Activated CD4-positive, alpha-beta memory T cell treated with anti-CD3 and anti-CD28 coated beads for 36 hours (primary cell): ENCODE measurements around the gene C12orf75. TPM values are rescaled to one million over a fixed set of nuclear protein-coding genes. Genes with fewer than 3 reads are reported as not detected.
"Not testable (repeated sequence)": the region's sequence is repeated elsewhere in the genome, so short reads cannot be mapped to it uniquely, and the experiment has no call there.

Source experiments
- CTCF ChIA-PET: fragments of 350-600 bp; sonication (Branson Sonifier 250); formaldehyde crosslinking; loops from one replicate; lab custom pipeline; 2021; ENCODE audit warnings: antibody characterized with exemption, inconsistent platforms; lab: Charles Lee
- POLR2A ChIA-PET: fragments of 350-600 bp; sonication (Branson Sonifier 250); formaldehyde crosslinking; loops from one replicate; lab custom pipeline; 2021; ENCODE audit warnings: antibody characterized with exemption; lab: Charles Lee
- DNase-seq: peaks from one replicate; pipeline ENCODE4 v3.0.0-alpha.2; 2020
- H3K27ac Mint-ChIP-seq: one replicate; pipeline ENCODE4 v1.8.0; 2021; ENCODE audit warnings: mixed read lengths
- H3K27me3 Mint-ChIP-seq: one replicate; pipeline ENCODE4 v1.8.0; 2021; ENCODE audit warnings: mixed read lengths
- H3K36me3 Mint-ChIP-seq: one replicate; pipeline ENCODE4 v1.8.0; 2021; ENCODE audit warnings: mixed read lengths
- H3K4me1 Mint-ChIP-seq: one replicate; pipeline ENCODE4 v1.8.0; 2021; ENCODE audit warnings: low read depth, mixed read lengths
- H3K4me3 Mint-ChIP-seq: one replicate; pipeline ENCODE4 v1.8.0; 2021; ENCODE audit warnings: mild to moderate bottlenecking, mixed read lengths
- H3K9me3 Mint-ChIP-seq: one replicate; pipeline ENCODE4 v1.8.0; 2021; ENCODE audit warnings: mixed read lengths
- intact Hi-C: fragments of 100-400 bp; cut with micrococcal nuclease; formaldehyde crosslinking; loops from one replicate; pipeline ENCODE4 v1.15.1; 2023
- total RNA-seq, 2 experiments: library from RNA; stranded (reverse); gene quantifications; one replicate each; pipeline ENCODE4 v1.2.3, GENCODE V29; 2021

Gene C12orf75
- total RNA-seq, 2 experiments from 2014 or later: 73.7 to 79.7 TPM

GRCh38 chr12:105330931-105331804 lies 677 bp downstream of the C12orf75 start:
- Mint-ChIP-seq H3K36me3 (no peaks in the 10 kb centered on the region), H3K9me3 (no peaks in the 10 kb centered on the region), H3K4me1 (peaks cover 38% of the 10 kb centered on the region), H3K27ac (peak overlapping the region; percentile 46), H3K4me3 (peak overlapping the region; percentile 74), H3K27me3 (no peaks in the 10 kb centered on the region)
- ChIA-PET CTCF (interaction anchor here (0.8 to 1.0 kb wide), 2 partner anchors 11 to 52 kb away, joined by 3 to 5 read pairs; no protein-coding TSS in a partner anchor), POLR2A (interaction anchor here (1.1 kb wide), 1 partner anchor 11 kb away, joined by 4 read pairs; no protein-coding TSS in a partner anchor)
- peak; percentile 53 for DNase-seq
- intact Hi-C loops: loop anchor here (1.0 to 10.0 kb wide), 7 partner anchors 26 to 1764 kb away; partner anchors contain the start of genes CRY1 and WASHC4

- intact Hi-C loops: loop anchor here (2.0 to 10.0 kb wide), 6 partner anchors 43 to 1763 kb away; partner anchors contain the start of genes CRY1 and WASHC4
- peak; percentile 61 for DNase-seq
Observed at GRCh38 chr12:105331805-105332251, 1.3 kb downstream of the C12orf75 start.

GRCh38 chr12:105332286-105332685 lies 1.8 kb downstream of the C12orf75 start:
- DNase-seq, POLR2A ChIA-PET, H3K27ac Mint-ChIP-seq, H3K9me3 Mint-ChIP-seq, H3K27me3 Mint-ChIP-seq, CTCF ChIA-PET, H3K36me3 Mint-ChIP-seq: not testable (repeated sequence)
- peak overlapping the region; percentile 74 for H3K4me3 Mint-ChIP-seq
- intact Hi-C loops: loop anchor here (5.0 to 10.0 kb wide), 3 partner anchors 50 to 1763 kb away; partner anchors contain the start of genes CRY1 and WASHC4
- peaks cover 35% of the 10 kb centered on the region for H3K4me1 Mint-ChIP-seq

More at GRCh38 chr12:105331805-105332251, 1.3 kb downstream of the C12orf75 start:
- ChIA-PET CTCF (interaction anchor here (0.8 to 1.0 kb wide), 2 partner anchors 12 to 52 kb away, joined by 3 to 5 read pairs; no protein-coding TSS in a partner anchor), POLR2A (interaction anchor here (1.1 kb wide), 1 partner anchor 11 kb away, joined by 4 read pairs; no protein-coding TSS in a partner anchor)
- Mint-ChIP-seq H3K4me1 (peaks cover 37% of the 10 kb centered on the region), H3K4me3 (peak overlapping the region; percentile 74), H3K36me3 (peaks cover 3% of the 10 kb centered on the region), H3K27ac (peak overlapping the region; percentile 46), H3K27me3 (no peaks in the 10 kb centered on the region), H3K9me3 (no peaks in the 10 kb centered on the region)

GRCh38 chr12:105332925-105333324 lies 2.4 kb downstream of the C12orf75 start:
- no peak overlapping the region for H3K27ac Mint-ChIP-seq

GRCh38 chr12:105334001-105334400 lies 3.5 kb downstream of the C12orf75 start:
- Mint-ChIP-seq H3K4me1 (peaks cover 34% of the 10 kb centered on the region), H3K4me3 (no peak overlapping the region), H3K27ac (no peak overlapping the region), H3K9me3 (no peaks in the 10 kb centered on the region), H3K36me3 (peaks cover 3% of the 10 kb centered on the region), H3K27me3 (no peaks in the 10 kb centered on the region)
- ChIA-PET CTCF (interaction anchor here (0.6 kb wide), 1 partner anchor 1040 kb away, joined by 3 read pairs; no protein-coding TSS in a partner anchor), POLR2A (no interaction called here)
- intact Hi-C loops: loop anchor here (5.0 to 10.0 kb wide), 3 partner anchors 48 to 1761 kb away; partner anchors contain the start of genes CRY1 and WASHC4
- no peak for DNase-seq

More at GRCh38 chr12:105332925-105333324, 2.4 kb downstream of the C12orf75 start:
- POLR2A ChIA-PET: no interaction called here
- Mint-ChIP-seq H3K4me3 (no peak overlapping the region), H3K9me3 (no peaks in the 10 kb centered on the region), H3K4me1 (peaks cover 36% of the 10 kb centered on the region), H3K36me3 (peaks cover 3% of the 10 kb centered on the region), H3K27me3 (no peaks in the 10 kb centered on the region)
- CTCF ChIA-PET: no interaction called here
- intact Hi-C loops: loop anchor here (5.0 to 10.0 kb wide), 3 partner anchors 49 to 1762 kb away; partner anchors contain the start of genes CRY1 and WASHC4
- no peak for DNase-seq

- Mint-ChIP-seq H3K27ac (no peak overlapping the region), H3K36me3 (peaks cover 3% of the 10 kb centered on the region), H3K9me3 (no peaks in the 10 kb centered on the region), H3K27me3 (no peaks in the 10 kb centered on the region), H3K4me3 (no peak overlapping the region), H3K4me1 (peaks cover 34% of the 10 kb centered on the region)
- no peak for DNase-seq
- POLR2A ChIA-PET: no interaction called here
- intact Hi-C loops: loop anchor here (5.0 to 10.0 kb wide), 3 partner anchors 48 to 1760 kb away; partner anchors contain the start of genes CRY1 and WASHC4
- CTCF ChIA-PET: no interaction called here
Observed at GRCh38 chr12:105334582-105334981, 4.1 kb downstream of the C12orf75 start.

- peaks cover 6% of the 10 kb centered on the region for H3K9me3 Mint-ChIP-seq
- peaks cover 9% of the 10 kb centered on the region for H3K36me3 Mint-ChIP-seq
- no peak overlapping the region for H3K4me3 Mint-ChIP-seq
- H3K4me1 Mint-ChIP-seq: peaks cover 28% of the 10 kb centered on the region
- no peak for DNase-seq
- ChIA-PET CTCF (interaction anchor here (0.7 kb wide), 1 partner anchor 43 kb away, joined by 5 read pairs; no protein-coding TSS in a partner anchor), POLR2A (no interaction called here)
- no peaks in the 10 kb centered on the region for H3K27me3 Mint-ChIP-seq
- no peak overlapping the region for H3K27ac Mint-ChIP-seq
- intact Hi-C loops: loop anchor here (10.0 kb wide), 1 partner anchor 1759 kb away; the partner anchor contains the start of gene CRY1
Observed at GRCh38 chr12:105335856-105336255, 5.4 kb downstream of the C12orf75 start.

GRCh38 chr12:105336411-105336810 lies 5.9 kb downstream of the C12orf75 start:
- POLR2A ChIA-PET: no interaction called here
- H3K9me3 Mint-ChIP-seq: peaks cover 9% of the 10 kb centered on the region

GRCh38 chr12:105337391-105337790 lies 6.9 kb downstream of the C12orf75 start:
- Mint-ChIP-seq H3K27me3 (no peaks in the 10 kb centered on the region), H3K27ac (no peak overlapping the region), H3K4me3 (no peak overlapping the region), H3K9me3 (peaks cover 15% of the 10 kb centered on the region), H3K36me3 (peaks cover 21% of the 10 kb centered on the region), H3K4me1 (peaks cover 20% of the 10 kb centered on the region)
- intact Hi-C loops: loop anchor here (10.0 kb wide), 1 partner anchor 1757 kb away; the partner anchor contains the start of gene CRY1
- no peak for DNase-seq
- ChIA-PET CTCF (no interaction called here), POLR2A (no interaction called here)

More at GRCh38 chr12:105336411-105336810, 5.9 kb downstream of the C12orf75 start:
- Mint-ChIP-seq H3K36me3 (peaks cover 14% of the 10 kb centered on the region), H3K27ac (no peak overlapping the region), H3K4me3 (no peak overlapping the region), H3K4me1 (peaks cover 28% of the 10 kb centered on the region), H3K27me3 (no peaks in the 10 kb centered on the region)
- intact Hi-C loops: loop anchor here (10.0 kb wide), 1 partner anchor 1758 kb away; the partner anchor contains the start of gene CRY1
- CTCF ChIA-PET: no interaction called here
- no peak for DNase-seq

GRCh38 chr12:105338966-105339365 lies 8.5 kb downstream of the C12orf75 start:
- Mint-ChIP-seq H3K27me3 (no peaks in the 10 kb centered on the region), H3K27ac (no peak overlapping the region), H3K36me3 (peaks cover 21% of the 10 kb centered on the region), H3K4me1 (peaks cover 12% of the 10 kb centered on the region), H3K9me3 (peaks cover 15% of the 10 kb centered on the region), H3K4me3 (no peak overlapping the region)
- POLR2A ChIA-PET: no interaction called here
- CTCF ChIA-PET: no interaction called here
- intact Hi-C loops: loop anchor here (10.0 kb wide), 1 partner anchor 1756 kb away; the partner anchor contains the start of gene CRY1
- DNase-seq: no peak

GRCh38 chr12:105341010-105341409 lies 10.5 kb downstream of the C12orf75 start:
- peaks cover 21% of the 10 kb centered on the region for H3K36me3 Mint-ChIP-seq
- no peak overlapping the region for H3K27ac Mint-ChIP-seq
- DNase-seq: no peak
- H3K4me3 Mint-ChIP-seq: no peak overlapping the region
- peaks cover 9% of the 10 kb centered on the region for H3K4me1 Mint-ChIP-seq
- ChIA-PET CTCF (no interaction called here), POLR2A (no interaction called here)
- intact Hi-C loops: no loop called here
- peaks cover 15% of the 10 kb centered on the region for H3K9me3 Mint-ChIP-seq
- H3K27me3 Mint-ChIP-seq: no peaks in the 10 kb centered on the region
